GM12873 (cell line): Measurements from ENCODE around the gene C1orf141.

ENCODE experiments used
- CTCF ChIP-seq: IDR thresholded peaks from 2 replicates; pipeline ENCODE4 v1.5.1; 2012; ENCODE audit warnings: low read depth, mild to moderate bottlenecking, moderate library complexity, low read length, control low read depth; ENCODE audit not compliant: insufficient read depth; ENCODE audit errors: missing control alignments

Gene C1orf141

DNA sequence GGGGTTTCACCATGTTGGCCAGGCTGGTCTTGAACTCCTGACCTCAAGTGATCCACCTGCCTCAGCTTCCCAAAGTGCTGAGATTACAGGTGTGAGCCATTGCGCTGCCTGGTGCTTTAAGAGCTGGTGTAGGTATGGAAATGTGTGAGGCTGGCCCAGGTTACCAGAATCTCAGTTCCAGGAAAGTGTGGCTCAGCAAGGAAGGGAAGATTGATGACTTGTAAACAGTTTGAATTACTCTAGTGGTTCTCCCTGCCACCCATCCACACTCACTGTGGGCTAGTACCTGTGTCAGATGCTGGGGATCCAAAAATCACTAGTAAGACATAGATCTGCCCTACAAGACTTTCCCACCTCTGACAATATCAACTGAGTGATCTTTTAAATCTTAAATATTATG, 46.3 kb downstream of the C1orf141 start:
- TF ChIP-seq CTCF: no peak

GRCh38 chr1:67085326-67085725, 49.4 kb downstream of the C1orf141 start:
- no peak for TF ChIP-seq CTCF

DNA sequence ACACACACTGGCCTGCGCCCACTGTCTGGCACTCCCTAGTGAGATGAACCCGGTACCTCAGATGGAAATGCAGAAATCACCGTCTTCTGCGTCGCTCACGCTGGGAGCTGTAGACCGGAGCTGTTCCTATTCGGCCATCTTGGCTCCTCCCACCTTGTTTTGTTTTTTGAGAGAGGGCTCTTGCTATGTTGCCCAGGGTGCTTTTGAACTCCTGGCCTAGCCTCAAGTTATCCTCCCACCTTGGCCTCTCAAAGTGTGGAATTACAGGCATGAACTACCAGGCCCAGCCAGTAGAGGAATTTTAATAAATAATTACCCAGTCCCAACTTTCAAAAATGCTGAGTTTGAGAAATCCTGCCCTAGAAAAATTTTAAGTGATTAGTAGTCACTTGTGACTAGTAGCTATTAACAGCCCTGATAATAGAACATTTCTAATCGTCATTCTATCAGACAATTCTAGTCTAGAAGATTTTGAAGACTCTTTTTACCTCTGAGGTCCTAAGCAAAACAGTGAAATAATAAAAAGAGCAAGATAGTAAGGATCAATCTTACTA, 49.9 kb downstream of the C1orf141 start:
- TF ChIP-seq CTCF: no peak

- TF ChIP-seq CTCF: no peak
These were observed 56.5 kb downstream of the C1orf141 start for GRCh38 chr1:67078291-67078690.

GRCh38 chr1:67077593-67077992, 57.2 kb downstream of the C1orf141 start:
- TF ChIP-seq CTCF: no peak

GRCh38 chr1:67072749-67073148, 62.0 kb downstream of the C1orf141 start:
- TF ChIP-seq CTCF: no peak

GRCh38 chr1:67062412-67062811, 72.4 kb downstream of the C1orf141 start:
- TF ChIP-seq CTCF: no peak
